Aorta (tissue), 5 donors: ENCODE results near the gene GPR142. TPM values are rescaled to one million over a fixed set of nuclear protein-coding genes. Genes with fewer than 3 reads are reported as not detected.
A peak's percentile ranks its signal among the peaks of the same experiment; 100 is the strongest.

Experiments
- ATAC-seq: fragments of 200-7000 bp; cut with Tn5 transposase; one replicate; pipeline ENCODE4 v1.9.1; 2022; ENCODE audit warnings: moderate library complexity; ENCODE audit not compliant: low FRiP score
- DNase-seq, 2 donors: peaks; one replicate each; pipeline ENCODE4 v3.0.0-alpha.2; 2020
- H3K27ac ChIP-seq, 2 donors: one replicate each; pipeline ENCODE4 v1.5.1; 2013; ENCODE audit warnings: low read length in 2 of 2, mild to moderate bottlenecking in 2 of 2, moderate library complexity in 2 of 2, control low read depth in 1 of 2, inconsistent platforms in 1 of 2, low read depth in 1 of 2
- H3K27me3 ChIP-seq, 2 donors: one replicate each; pipeline ENCODE4 v1.6.1; 2013; ENCODE audit warnings: control low read depth in 1 of 2, low read length in 1 of 2, mild to moderate bottlenecking in 1 of 2, moderate library complexity in 1 of 2; ENCODE audit not compliant: insufficient read depth in 2 of 2, control insufficient read depth in 1 of 2
- H3K36me3 ChIP-seq, 2 donors: one replicate each; pipeline ENCODE4 v1.6.1; 2013; ENCODE audit warnings: control low read depth in 1 of 2, low read length in 1 of 2, mild to moderate bottlenecking in 1 of 2; ENCODE audit not compliant: insufficient read depth in 2 of 2, control insufficient read depth in 1 of 2
- H3K4me1 ChIP-seq, 2 donors: one replicate each; pipeline ENCODE4 v1.6.1; 2013; ENCODE audit warnings: low read length in 2 of 2, control low read depth in 1 of 2, mild to moderate bottlenecking in 1 of 2, moderate library complexity in 1 of 2; ENCODE audit not compliant: insufficient read depth in 2 of 2, control insufficient read depth in 1 of 2
- H3K4me3 ChIP-seq, 2 donors: one replicate each; pipeline ENCODE4 v1.5.1; 2013; ENCODE audit warnings: low read length in 2 of 2, control low read depth in 1 of 2, mild to moderate bottlenecking in 1 of 2
- H3K9me3 ChIP-seq: one replicate; pipeline ENCODE4 v1.6.1; 2013; ENCODE audit warnings: mild to moderate bottlenecking, low read length; ENCODE audit not compliant: control insufficient read depth
- WGBS, 2 donors: extraction: QIAGEN DNeasy Blood & Tissue Kit; methylation state at CpG; one replicate each; pipeline ENCODE4 v1.1.7; 2013; 5-methylcytosine and 5-hydroxymethylcytosine counted together
- intact Hi-C, 2 donors: fragments of 100-400 bp; cut with DNase I; formaldehyde crosslinking; loops; one replicate each; pipeline versions ENCODE4 v1.14.2 to v1.15.0; 2022
- polyA plus RNA-seq, 2 donors: library from polyadenylated mRNA; stranded (reverse); fragments of 200-250 nt; gene quantifications; one replicate each; pipeline ENCODE4 v1.2.3, GENCODE V29; 2013
- total RNA-seq, 2 donors: library from RNA; stranded (reverse); fragmentation: NEBNext Ultra II Directional; extraction: Animal tissue kit (Norgen Biotek cat#: 25700); gene quantifications; one replicate each; pipeline ENCODE4 v1.2.1, GENCODE V29; 2021
- donor health status: healthy with polysubstance abuse.
- donor health status: Bipolar disorder and iron deficiency.
- donor health status: DM: no; HTN: no; CAD: no.
- donor health status: DM: no; HTN: no; CAD: no.
- donor health status: DM: yes; HTN: yes; CAD: no.

GPR142 gene
- total and polyA plus RNA-seq, 4 donors, result 2.1 TPM; not detected in 3

DNA sequence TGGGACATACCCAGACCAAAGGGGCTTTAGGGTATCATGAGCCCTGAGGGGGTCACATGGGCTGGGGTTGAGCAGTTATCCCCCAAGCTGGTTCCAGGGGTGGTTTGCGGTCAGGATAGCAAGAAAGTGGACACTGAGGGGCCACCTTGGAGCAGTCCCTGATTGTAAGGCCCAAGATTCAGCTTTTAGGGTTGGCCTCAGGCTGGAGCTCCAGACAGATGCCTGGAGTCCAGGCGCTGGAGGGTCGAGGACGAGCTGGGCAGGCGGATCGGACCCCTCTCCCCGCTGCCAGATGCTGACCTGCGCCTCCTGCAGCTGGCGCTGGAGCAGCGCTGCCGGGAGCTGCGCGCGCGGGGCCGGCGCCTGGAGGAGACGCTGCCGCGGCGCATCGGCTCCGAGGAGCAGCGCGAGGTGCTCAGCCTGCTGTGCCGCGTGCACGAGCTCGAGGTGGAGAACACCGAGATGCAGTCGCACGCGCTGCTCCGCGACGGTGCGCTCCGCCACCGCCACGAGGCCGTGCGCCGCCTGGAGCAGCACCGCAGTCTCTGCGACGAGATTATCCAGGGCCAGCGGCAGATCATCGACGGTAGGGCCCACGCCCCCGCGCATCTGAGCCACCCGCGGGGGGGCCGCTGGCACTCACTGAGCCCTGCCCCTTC is 15.6 kb upstream of the GPR142 start:
- H3K27me3 ChIP-seq, result no peaks in the 10 kb centered on the region
- no peaks in the 10 kb centered on the region for H3K4me1 ChIP-seq
- H3K36me3 ChIP-seq, result no peaks in the 10 kb centered on the region
- WGBS, 2 donors, result 3 to 5% methylated on average over 32 to 55 of the region's 55 CpGs
- no peak for DNase-seq
- H3K9me3 ChIP-seq, result no peaks in the 10 kb centered on the region
- H3K4me3 ChIP-seq, result no peak overlapping the region
- no peak overlapping the region for H3K27ac ChIP-seq
- intact Hi-C loops, result no loop called here
- no peak for ATAC-seq

DNA sequence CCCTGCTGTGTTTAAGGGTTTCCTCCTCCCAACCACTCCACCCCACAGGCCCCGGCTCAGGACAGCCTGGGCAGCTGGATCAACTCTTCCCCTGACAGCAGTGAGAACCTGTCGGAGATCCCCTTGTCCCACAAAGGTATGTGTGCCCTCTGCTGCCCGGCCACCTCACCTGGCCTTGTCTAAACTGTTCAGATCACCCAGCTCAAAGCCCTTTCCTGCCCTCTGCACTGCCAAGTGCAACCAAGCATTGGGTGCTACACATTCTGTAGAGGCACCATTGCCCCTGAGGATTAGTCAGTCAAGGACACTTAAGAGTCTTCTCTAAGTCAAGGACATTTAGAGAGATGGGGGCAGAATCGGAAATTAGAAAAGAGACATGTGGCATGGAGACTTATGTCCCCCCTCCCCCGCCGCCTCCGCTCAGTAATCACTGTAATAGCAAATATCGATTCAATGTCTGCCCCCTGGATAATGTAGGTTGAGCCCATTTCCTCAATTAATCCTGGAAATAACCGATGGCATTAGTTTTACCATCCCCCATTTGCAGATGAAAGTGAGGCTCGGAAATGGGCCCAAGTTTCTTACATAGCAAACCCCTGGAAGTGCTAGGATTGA is 13.8 kb upstream of the GPR142 start:
- WGBS, 2 donors, result 73 to 81% methylated on average over 10 of the region's 10 CpGs
- Histone ChIP-seq H3K4me3 (no peak overlapping the region), H3K4me1 (no peaks in the 10 kb centered on the region), H3K27ac (no peak overlapping the region), H3K27me3 (no peaks in the 10 kb centered on the region), H3K36me3 (no peaks in the 10 kb centered on the region), H3K9me3 (no peaks in the 10 kb centered on the region)
- DNase-seq (no peak), ATAC-seq (no peak)
- intact Hi-C loops, result no loop called here

DNA sequence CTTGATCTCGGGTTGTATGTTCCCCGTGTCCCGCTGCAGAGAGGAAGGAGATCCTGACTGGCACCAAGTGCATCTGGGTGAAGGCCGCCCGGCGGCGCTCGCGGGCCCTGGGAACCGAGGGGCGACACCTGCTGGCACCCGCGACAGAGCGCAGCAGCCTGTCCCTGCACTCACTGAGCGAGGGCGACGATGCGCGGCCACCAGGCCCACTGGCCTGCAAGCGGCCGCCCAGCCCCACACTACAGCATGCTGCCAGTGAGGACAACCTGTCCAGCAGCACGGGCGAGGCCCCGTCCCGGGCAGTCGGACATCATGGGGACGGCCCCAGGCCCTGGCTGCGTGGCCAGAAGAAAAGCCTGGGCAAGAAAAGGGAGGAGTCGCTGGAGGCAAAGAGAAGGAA is 13.2 kb upstream of the GPR142 start:
- Histone ChIP-seq H3K27me3 (no peaks in the 10 kb centered on the region), H3K27ac (no peak overlapping the region), H3K4me3 (no peak overlapping the region), H3K36me3 (no peaks in the 10 kb centered on the region), H3K9me3 (no peaks in the 10 kb centered on the region), H3K4me1 (no peaks in the 10 kb centered on the region)
- intact Hi-C loops, result no loop called here
- ATAC-seq (no peak), DNase-seq (peak in 1 of 2 donors; percentile 62)
- WGBS, 2 donors, result 7 to 8% methylated on average over 29 of the region's 29 CpGs

DNA sequence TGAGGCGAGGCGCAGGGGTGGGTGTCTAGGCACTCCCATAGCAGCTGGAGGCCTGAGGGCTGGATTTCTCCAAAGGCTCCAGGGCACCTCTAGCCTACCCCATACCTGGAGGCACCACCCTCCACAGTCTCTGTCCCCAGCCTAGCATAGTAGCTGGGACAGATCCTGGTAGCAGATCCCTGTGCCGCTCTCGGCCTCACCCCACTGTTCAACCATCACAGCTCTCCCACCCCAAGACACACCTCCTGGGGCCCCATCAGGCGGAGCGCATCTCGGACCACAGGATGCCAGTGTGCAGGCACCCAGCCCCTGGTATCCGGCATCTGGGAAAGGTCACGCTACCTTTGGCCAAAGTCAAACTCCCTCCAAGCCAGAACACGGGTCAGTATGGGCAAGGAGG is 12.7 kb upstream of the GPR142 start:
- Histone ChIP-seq H3K27ac (no peak overlapping the region), H3K27me3 (no peaks in the 10 kb centered on the region), H3K36me3 (no peaks in the 10 kb centered on the region), H3K4me1 (no peaks in the 10 kb centered on the region), H3K4me3 (no peak overlapping the region), H3K9me3 (no peaks in the 10 kb centered on the region)
- ATAC-seq (no peak), DNase-seq (no peak)
- 80 to 82% methylated on average over 8 to 10 of the region's 10 CpGs for WGBS, 2 donors
- intact Hi-C loops, result no loop called here

- H3K27me3 ChIP-seq, result no peaks in the 10 kb centered on the region
- WGBS, 2 donors, result 75 to 92% methylated on average over 8 of the region's 8 CpGs
- intact Hi-C loops, result no loop called here
Measured at GRCh38 chr17:74355065-74355464, 12.2 kb upstream of the GPR142 start.

GRCh38 chr17:74356646-74357465 is 10.4 kb upstream of the GPR142 start:
- Histone ChIP-seq H3K36me3 (no peaks in the 10 kb centered on the region), H3K4me1 (no peaks in the 10 kb centered on the region), H3K9me3 (no peaks in the 10 kb centered on the region), H3K27ac (no peak overlapping the region), H3K4me3 (no peak overlapping the region), H3K27me3 (no peaks in the 10 kb centered on the region)
- no peak for DNase-seq
- intact Hi-C loops, result no loop called here
- WGBS, 2 donors, result 2 to 3% methylated on average over 90 to 105 of the region's 105 CpGs
- no peak for ATAC-seq

More at GRCh38 chr17:74355065-74355464, 12.2 kb upstream of the GPR142 start:
- ATAC-seq (no peak), DNase-seq (no peak)
- Histone ChIP-seq H3K9me3 (no peaks in the 10 kb centered on the region), H3K27ac (no peak overlapping the region), H3K36me3 (no peaks in the 10 kb centered on the region), H3K4me3 (no peak overlapping the region), H3K4me1 (no peaks in the 10 kb centered on the region)

GRCh38 chr17:74357466-74357809 is 9.9 kb upstream of the GPR142 start:
- Histone ChIP-seq H3K27me3 (no peaks in the 10 kb centered on the region), H3K36me3 (no peaks in the 10 kb centered on the region), H3K4me3 (no peak overlapping the region), H3K27ac (no peak overlapping the region), H3K9me3 (no peaks in the 10 kb centered on the region), H3K4me1 (no peaks in the 10 kb centered on the region)
- DNase-seq (no peak), ATAC-seq (no peak)
- 18 to 19% methylated on average over 32 of the region's 32 CpGs for WGBS, 2 donors
- intact Hi-C loops, result no loop called here

GRCh38 chr17:74358697-74359096 is 8.6 kb upstream of the GPR142 start:
- Histone ChIP-seq H3K4me1 (no peaks in the 10 kb centered on the region), H3K27ac (no peak overlapping the region), H3K9me3 (no peaks in the 10 kb centered on the region), H3K27me3 (no peaks in the 10 kb centered on the region), H3K4me3 (no peak overlapping the region), H3K36me3 (no peaks in the 10 kb centered on the region)
- no peak for ATAC-seq
- intact Hi-C loops, result no loop called here
- 71 to 73% methylated on average over 9 of the region's 9 CpGs for WGBS, 2 donors
- no peak for DNase-seq
